GM19372 (cell line): Measurements from ENCODE around the gene C4BPB.

Source experiments
- ATAC-seq: cut with Tn5 transposase; IDR thresholded peaks from one replicate; pipeline ENCODE4 v1.9.1; 2021; ENCODE audit warnings: mild to moderate bottlenecking, low read depth, moderate library complexity; ENCODE audit not compliant: unreplicated experiment

The C4BPB gene

GRCh38 chr1:207058878-207059867 is 29.5 kb upstream of the C4BPB start:
- ATAC-seq, result no peak

GRCh38 chr1:207059881-207060280 is 28.8 kb upstream of the C4BPB start:
- ATAC-seq, result no peak

GRCh38 chr1:207060596-207060995 is 28.1 kb upstream of the C4BPB start:
- no peak for ATAC-seq

GRCh38 chr1:207062058-207062457 is 26.6 kb upstream of the C4BPB start:
- ATAC-seq, result no peak

GRCh38 chr1:207063014-207063413 is 25.6 kb upstream of the C4BPB start:
- ATAC-seq, result no peak

- no peak for ATAC-seq
Measured at GRCh38 chr1:207064561-207064960, 24.1 kb upstream of the C4BPB start.

GRCh38 chr1:207067185-207067584 is 21.5 kb upstream of the C4BPB start:
- ATAC-seq, result no peak

GRCh38 chr1:207067665-207068064 is 21.0 kb upstream of the C4BPB start:
- ATAC-seq, result no peak

- no peak for ATAC-seq
Measured at GRCh38 chr1:207069061-207069460, 19.6 kb upstream of the C4BPB start.

- ATAC-seq, result no peak
Measured at GRCh38 chr1:207069858-207070506, 18.7 kb upstream of the C4BPB start.

- ATAC-seq, result no peak
Measured at GRCh38 chr1:207070811-207071210, 17.8 kb upstream of the C4BPB start.

GRCh38 chr1:207071426-207071825 is 17.2 kb upstream of the C4BPB start:
- ATAC-seq, result no peak

GRCh38 chr1:207072233-207072632 is 16.4 kb upstream of the C4BPB start:
- ATAC-seq, result no peak

- ATAC-seq, result no peak
Measured at GRCh38 chr1:207073906-207074820, 14.5 kb upstream of the C4BPB start.

- no peak for ATAC-seq
Measured at GRCh38 chr1:207076181-207076955, 12.3 kb upstream of the C4BPB start.

- ATAC-seq, result no peak
Measured at GRCh38 chr1:207077012-207077411, 11.6 kb upstream of the C4BPB start.

GRCh38 chr1:207077470-207078377 is 10.9 kb upstream of the C4BPB start:
- ATAC-seq, result no peak

GRCh38 chr1:207078578-207079132 is 10.0 kb upstream of the C4BPB start:
- ATAC-seq, result no peak
